Measurements from ENCODE around the gene NSUN6.
A peak's percentile ranks its signal among the peaks of the same experiment; 100 is the strongest.

DNA sequence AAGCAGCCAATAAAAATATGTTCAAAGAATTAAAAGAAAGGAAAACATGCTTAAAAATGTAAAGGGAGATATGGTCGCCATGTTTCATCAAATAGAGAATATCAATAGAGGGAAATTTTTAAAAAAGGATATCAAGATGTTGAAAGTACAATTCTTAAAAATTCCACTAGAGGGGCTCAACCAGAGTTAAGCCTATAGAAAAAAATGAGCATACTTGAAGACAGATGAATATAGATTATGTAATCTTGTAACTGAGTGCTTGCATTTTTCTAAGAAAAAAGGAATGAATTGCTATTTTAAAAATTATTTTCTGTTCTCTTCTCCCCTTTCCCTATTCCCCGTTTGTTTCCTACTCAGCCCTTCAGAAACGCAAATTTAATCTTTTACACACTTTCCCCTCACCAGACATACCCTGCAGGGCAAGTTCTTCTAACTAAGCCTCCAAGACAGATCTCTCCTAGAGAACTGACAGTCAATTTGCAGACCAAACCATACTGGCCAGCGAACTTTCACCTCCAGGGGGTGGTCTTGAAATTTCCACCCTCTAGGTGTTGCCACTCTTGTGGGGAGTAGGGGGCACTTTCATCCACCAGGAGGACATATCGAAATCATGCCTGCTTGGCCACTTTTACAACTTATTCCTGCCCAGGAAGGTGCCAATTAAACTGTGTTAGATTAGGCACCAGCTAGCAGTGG lies 67.7 kb downstream of the NSUN6 start:
- TF ChIP-seq, protein P1, sequence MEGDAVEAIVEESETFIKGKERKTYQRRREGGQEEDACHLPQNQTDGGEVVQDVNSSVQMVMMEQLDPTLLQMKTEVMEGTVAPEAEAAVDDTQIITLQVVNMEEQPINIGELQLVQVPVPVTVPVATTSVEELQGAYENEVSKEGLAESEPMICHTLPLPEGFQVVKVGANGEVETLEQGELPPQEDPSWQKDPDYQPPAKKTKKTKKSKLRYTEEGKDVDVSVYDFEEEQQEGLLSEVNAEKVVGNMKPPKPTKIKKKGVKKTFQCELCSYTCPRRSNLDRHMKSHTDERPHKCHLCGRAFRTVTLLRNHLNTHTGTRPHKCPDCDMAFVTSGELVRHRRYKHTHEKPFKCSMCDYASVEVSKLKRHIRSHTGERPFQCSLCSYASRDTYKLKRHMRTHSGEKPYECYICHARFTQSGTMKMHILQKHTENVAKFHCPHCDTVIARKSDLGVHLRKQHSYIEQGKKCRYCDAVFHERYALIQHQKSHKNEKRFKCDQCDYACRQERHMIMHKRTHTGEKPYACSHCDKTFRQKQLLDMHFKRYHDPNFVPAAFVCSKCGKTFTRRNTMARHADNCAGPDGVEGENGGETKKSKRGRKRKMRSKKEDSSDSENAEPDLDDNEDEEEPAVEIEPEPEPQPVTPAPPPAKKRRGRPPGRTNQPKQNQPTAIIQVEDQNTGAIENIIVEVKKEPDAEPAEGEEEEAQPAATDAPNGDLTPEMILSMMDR (IDR thresholded peaks at IDR 0.05) = peak in 2 of 3 experiments; percentile 4 to 46
- no peak for TF ChIP-seq POLR2A (IDR thresholded peaks at IDR 0.05)

Data from testis (tissue), 2 donors.